ENCODE results near the gene DEFB124.
"Not testable (repeated sequence)": the region's sequence is repeated elsewhere in the genome, so short reads cannot be mapped to it uniquely, and the experiment has no call there.

DEFB124 gene

DNA sequence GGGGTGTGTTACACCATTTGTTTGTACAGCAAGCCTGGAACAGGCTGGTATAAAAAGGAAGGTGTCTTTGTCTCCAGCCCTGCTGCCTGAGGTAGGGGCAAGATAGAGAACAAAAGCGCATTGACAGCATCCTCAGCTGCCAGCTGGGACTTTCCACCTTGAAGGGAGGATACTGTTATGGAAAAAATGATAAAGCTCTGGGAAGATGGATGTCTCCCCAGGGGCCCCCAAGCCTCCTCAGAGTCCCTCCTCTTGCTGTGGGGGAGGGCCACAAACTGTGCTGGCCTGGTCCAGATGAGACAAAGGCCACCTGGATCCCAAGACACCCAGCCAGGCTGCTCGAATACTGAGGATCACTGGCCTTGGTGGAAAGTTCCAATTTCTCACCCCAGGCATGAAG lies 13.2 kb upstream of the DEFB124 start:
- DNase-seq (ENCODE audit: low spot score) = no peak

GRCh38 chr20:31485450-31486339 lies 10.8 kb upstream of the DEFB124 start:
- no peak for DNase-seq (ENCODE audit: low spot score)

DNA sequence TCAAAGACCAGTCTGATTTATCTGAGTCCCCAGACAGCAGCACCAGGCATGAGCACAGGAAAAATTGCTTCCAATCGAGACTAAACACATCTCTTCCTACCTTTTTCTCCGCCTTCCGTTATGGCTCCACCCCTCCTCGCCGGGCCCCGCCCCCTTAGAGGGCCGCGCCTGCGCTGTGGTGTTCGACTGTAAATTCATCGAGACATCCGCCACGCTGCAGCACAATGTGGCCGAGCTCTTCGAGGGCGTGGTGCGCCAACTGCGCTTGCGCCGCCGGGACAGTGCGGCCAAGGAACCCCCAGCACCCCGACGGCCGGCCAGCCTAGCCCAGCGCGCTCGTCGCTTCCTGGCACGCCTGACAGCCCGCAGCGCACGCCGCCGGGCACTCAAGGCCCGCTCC lies 9.1 kb upstream of the DEFB124 start:
- no peak for DNase-seq (ENCODE audit: low spot score)

DNA sequence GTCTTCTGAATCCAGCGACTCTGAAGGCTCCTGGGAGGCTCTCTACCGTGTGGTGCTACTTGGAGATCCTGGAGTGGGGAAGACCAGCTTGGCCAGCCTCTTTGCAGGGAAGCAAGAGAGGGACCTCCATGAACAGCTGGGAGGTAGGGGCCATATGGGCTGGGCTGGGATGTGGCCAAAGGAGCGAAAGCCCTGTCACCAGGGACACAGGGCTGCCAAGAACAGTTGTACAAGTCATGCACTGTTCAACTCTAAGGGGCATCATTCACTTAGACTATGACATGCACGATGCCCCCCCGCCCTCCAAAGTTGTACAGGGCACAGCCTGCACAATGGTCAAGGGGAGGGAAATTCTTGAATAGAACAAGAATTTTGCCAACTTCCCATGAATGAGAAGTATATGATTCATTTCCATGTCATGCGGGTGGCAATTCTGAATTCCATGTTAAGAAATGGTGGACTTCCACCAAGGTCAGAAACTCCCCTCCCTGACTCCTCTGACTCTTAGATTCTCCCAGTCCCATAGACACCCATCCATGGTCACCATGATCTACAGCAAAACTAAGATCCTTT lies 1.8 kb upstream of the DEFB124 start:
- DNase-seq (ENCODE audit: low spot score) = no peak

GRCh38 chr20:31476294-31476585 lies 1.3 kb upstream of the DEFB124 start:
- no peak for DNase-seq (ENCODE audit: low spot score)

DNA sequence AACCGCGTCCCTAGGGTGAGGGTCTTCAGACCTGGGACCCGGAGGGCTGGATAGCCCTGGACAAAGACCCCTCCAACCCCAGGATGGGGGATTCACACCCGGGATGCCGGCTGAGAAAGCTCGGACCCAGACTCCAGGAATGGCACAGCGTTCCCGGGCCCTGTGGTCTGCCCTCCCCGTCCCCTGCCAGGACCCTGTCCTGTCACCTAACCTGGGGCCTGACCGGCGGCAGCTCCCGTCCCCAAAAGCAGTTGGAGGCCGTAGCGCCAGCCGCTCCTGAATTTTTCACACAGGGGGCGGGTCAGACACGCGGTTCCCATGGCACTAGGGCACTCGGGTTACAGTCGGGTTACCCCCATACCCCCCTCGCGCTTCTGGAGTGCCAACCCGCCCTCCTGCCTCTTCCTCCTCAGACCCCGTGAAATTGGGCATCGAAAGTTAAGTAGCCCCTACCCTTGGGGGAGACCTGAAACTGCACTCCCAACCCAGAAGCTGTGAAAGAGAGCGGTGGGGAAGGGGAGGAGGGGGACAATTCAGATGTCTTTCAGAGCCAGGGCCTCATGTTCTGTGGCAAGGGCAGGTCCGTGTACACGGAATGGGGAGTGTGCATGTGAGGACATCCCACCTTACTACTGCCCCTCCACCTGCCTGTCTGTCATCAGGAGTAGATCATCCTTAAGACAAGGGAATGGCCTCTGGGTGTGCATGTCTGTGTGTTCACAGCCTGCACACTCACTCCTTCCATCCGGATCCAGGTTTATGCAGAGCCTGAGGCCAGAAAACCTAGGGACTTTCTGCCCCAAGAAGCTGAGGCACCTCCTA lies 756 bp upstream of the DEFB124 start:
- DNase-seq (ENCODE audit: low spot score) = no peak

DNA sequence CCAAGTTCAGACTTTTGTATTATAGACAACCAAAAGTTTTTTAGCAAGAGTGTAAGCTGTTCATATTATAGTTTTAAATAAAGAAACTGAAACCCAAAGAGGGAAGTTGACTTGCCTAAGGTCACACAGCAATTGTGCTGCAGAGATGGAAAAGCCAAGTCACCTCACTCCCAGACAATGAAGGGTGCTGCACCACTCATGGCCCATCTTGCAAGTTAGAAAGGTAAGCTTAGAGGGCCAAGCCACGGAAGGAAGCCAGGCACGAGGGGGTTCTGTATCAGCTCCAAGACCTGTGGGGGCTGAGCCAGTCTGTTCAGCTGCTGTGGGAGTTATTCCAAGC lies 860 bp downstream of the DEFB124 start:
- peak; percentile 47 for DNase-seq (ENCODE audit: low spot score)

DNA sequence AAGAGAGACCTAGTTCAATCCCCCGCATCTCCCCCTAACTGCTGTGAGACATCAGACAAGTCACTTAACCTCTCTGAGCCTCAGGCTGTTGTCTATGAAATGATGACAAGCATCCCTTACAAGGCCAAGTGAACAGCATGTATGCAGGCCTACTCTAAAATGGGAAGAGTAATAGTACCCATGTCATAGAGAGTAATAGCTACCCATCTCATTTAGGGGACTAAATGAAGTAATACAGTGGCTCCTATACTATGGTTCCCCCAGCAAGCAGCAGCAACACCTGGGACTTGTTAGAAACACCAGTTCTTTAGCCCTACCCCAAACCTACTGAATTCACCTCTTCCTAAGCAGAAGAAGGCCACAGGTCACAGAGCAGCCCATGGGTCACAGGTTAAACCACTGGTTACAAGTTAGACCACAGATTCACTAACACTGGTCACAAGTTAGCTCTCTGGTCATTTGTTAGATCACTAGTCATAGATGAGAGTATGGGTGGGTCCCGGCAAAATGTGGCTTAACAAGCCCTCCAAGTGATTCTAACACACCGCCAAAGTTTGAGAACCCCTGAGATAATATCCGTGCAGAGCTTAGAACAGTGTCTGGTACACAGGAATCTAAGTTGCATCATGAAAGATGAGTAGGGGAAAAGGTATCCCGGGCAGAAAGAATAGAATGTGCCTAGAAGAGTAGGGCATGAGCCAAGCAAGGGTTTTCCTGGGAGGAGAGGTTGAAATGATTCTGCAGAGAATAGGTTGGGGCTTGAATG lies 1.4 kb downstream of the DEFB124 start:
- DNase-seq (ENCODE audit: low spot score) = no peak

DNA sequence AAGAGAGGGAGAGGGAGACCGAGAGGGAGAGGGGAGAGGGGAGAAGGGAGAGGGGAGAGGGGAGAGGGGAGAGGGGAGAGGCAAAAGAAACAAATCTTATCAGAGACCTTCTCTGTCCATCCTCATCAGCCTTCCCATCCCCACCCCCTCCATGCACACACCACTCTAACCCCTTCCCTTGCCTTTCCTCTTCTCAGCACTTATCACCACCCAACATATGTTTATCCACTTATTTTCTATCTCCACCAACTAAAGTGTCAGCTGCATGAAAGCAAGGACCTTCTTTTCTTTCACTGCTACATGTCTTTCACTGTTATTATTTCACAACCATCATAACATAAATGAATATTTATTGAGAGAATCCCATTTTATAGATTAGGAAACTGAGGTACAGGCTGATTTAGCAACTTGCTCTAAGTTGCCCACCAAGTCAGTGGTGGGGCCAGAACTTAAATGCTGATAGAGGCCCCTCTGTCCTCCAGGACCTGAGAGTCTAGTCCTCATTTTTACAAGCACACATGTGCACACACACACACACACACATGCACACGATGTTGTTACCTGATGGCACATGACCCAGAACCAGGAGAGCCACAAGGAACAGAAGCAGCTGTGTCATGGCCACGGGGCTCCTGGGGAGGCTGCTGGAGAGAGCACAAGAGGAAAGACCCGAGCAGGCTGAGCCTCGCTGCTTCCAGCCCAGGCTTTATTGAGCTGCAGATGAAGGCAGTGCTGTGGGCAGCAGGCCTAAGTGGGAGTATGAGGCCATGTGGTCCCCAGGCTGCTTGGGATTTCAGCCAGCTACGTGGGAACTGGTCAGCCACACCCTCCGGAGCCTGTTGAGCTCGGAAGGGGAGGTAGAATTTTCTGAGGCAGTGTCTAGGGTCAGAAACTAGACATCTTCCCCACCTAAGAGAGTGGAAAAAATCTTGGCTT lies 2.3 kb downstream of the DEFB124 start:
- no peak for DNase-seq (ENCODE audit: low spot score)

DNA sequence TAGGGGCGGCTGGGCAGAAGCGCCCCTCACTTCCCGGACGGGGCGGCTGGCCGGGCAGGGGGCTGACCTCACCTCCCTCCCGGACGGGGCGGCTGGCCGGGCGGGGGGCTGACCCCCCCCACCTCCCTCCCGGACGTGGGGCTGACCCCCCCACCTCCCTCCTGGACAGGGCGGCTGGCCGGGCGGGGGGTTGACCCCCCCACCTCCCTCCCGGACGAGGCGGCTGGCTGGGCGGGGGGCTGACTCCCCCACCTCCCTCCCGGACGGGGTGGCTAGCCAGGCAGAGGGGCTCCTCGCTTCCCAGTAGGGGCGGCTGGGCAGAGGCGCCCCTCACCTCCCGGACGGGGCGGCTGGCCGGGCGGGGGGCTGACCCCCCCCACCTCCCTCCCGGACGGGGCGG lies 4.0 kb downstream of the DEFB124 start:
- DNase-seq (ENCODE audit: low spot score) = not testable (repeated sequence)

GRCh38 chr20:31454361-31454760 lies 20.6 kb downstream of the DEFB124 start:
- DNase-seq (ENCODE audit: low spot score) = no peak

- DNase-seq (ENCODE audit: low spot score) = no peak
These were observed 22.4 kb downstream of the DEFB124 start for GRCh38 chr20:31452575-31452974.

DNA sequence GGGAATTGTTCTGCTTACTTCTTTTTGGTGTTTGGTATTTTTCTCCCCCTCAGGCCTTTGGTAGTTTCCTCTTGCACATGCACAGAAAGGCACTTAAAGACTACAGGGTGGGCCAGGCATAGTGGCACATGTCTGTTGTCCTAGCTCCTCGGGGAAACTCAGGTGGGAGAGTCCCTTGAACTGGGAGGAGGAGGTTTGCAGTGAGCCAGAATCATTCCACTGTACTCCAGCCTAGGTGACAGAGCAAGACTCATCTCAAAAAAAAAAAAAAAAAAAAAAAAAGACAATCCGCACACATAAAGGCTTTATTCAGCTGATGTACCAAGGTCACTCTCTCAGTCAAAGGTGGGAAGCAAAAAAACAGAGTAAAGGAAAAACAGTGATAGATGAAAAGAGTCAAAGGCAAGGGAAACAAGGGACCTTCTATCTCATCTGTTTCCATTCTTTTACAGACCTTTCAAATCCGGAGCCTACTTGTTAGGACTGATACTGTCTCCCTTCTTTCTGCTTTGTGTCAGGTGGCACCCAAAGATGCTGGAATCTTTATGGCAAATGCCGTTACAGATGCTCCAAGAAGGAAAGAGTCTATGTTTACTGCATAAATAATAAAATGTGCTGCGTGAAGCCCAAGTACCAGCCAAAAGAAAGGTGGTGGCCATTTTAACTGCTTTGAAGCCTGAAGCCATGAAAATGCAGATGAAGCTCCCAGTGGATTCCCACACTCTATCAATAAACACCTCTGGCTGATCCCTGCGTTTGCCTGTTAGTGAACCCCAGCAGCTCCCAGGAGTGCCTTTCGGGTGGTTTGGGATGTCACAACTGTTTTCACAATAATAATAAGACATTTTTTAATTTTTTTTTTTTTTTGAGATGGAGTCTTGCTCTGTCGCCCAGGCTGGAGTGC lies 25.2 kb downstream of the DEFB124 start:
- no peak for DNase-seq (ENCODE audit: low spot score)

DNA sequence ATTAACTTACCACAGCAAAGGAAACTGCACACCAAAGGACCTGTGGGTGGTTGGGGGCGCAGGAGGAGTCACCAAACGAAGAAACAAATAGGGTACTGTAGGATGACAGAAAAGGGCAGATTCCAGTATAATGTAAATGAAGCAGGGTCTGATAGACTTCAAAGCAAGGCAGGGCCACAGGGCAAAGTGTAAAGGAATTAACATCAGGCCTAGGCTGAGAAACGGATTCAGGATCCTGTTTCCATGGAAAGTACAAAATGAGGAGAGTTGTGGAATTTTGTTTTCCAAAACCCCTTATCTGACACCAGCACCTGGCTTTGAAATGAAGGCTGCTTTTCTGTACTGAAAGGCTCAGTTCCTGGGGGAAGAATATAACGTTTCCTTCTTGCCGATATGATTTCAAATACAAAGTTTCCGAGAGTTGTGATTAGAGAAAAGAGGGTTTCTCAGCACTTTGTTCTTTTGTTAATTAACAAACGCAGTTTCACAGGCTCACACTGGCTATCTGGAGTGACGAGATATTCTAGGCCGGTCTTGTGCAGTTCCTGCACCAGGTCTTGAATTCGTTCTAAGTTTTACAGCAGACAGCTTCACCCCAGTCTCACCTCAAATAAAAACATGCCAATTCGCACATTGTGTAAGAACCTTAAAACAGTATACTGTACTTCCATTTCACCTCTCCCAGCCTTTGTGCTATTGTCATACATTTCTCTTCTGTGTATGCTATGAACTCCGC lies 28.7 kb downstream of the DEFB124 start:
- DNase-seq (ENCODE audit: low spot score) = no peak

- no peak for DNase-seq (ENCODE audit: low spot score)
These were observed 34.8 kb downstream of the DEFB124 start, which contains the start of gene DEFB123 for GRCh38 chr20:31440012-31440659. Gene DEFB123 (plus strand): TSS chr20:31440632. CDS start chr20:31440699, 67 bp downstream.

DNA sequence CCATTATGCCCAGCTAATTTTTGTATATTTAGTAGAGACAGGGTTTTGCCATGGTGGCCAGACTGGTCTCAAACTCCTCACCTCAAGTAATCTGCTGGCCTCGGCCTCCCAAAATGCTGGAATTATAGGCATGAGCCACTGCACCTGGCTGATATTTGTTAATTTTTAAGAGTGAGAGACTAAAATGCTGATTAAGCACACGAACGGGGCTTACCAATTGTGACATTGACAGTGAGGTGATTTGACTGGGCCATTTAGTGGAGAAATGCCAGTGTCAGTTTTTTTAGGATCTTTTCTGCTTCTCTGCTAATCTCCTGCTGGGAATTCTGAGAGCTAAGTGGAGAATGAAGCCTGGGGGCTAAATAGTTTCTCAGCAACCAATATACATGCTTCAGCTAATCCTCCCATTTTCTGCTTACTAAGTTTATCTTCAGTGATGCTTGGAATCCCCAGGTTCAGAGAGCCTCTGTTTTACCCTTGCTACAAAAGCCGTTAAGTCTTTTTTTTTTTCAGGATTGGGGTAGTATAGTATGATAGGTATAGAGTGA lies 44.3 kb downstream of the DEFB124 start:
- DNase-seq (ENCODE audit: low spot score) = no peak

DNA sequence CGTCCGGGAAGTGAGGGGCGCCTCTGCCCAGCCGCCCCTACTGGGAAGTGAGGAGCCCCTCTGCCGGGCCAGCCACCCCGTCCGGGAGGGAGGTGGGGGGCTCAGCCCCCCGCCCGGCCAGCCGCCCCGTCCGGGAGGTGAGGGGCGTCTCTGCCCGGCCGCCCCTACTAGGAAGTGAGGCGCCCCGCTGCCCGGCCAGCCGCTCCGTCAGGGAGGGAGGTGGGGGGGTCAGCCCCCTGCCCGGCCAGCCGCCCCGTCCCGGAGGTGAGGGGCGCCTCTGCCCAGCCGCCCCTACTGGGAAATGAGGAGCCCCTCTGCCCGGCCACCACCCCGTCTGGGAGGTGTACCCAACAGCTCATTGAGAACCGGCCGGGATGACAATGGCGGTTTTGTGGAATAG lies 47.4 kb downstream of the DEFB124 start:
- DNase-seq (ENCODE audit: low spot score) = not testable (repeated sequence)

- DNase-seq (ENCODE audit: low spot score) = not testable (repeated sequence)
These were observed 47.9 kb downstream of the DEFB124 start for GRCh38 chr20:31426891-31427551.

Measured in NAMALWA (cell line).